ENCODE data around the gene TRIM41.

- TF ChIP-seq JUNB (CRISPR knock-in tag; conservative IDR thresholded peaks at IDR 0.05) (no peak), SP1 (CRISPR knock-in tag; IDR thresholded peaks at IDR 0.05) (no peak), BACH1 (tag; IDR thresholded peaks at IDR 0.05) (no peak), EZH2 (IDR thresholded peaks at IDR 0.05; ENCODE audit: borderline replicate concordance, low read depth, low read length) (no peak), SIN3A (IDR thresholded peaks at IDR 0.05; ENCODE audit: borderline replicate concordance in 2 of 2, control insufficient read depth in 1 of 2, low read depth in 2 of 2, low read length in 2 of 2) (no peak; a peak in 1 of 4 replicates), TAF1 (IDR thresholded peaks at IDR 0.05; ENCODE audit: control insufficient read depth, extremely low read depth, insufficient read depth, low read length, severe bottlenecking) (no peak), CC2D1A (IDR thresholded peaks at IDR 0.05) (no peak), MAZ (CRISPR knock-in tag; conservative IDR thresholded peaks at IDR 0.05 in 1 of 2, IDR thresholded peaks at IDR 0.05 in 1 of 2) (no peak), ZFX (CRISPR knock-in tag; IDR thresholded peaks at IDR 0.05) (no peak), FOXM1 (IDR thresholded peaks at IDR 0.05; ENCODE audit: low read depth) (no peak), FOXM1 (CRISPR knock-in tag; IDR thresholded peaks at IDR 0.05; ENCODE audit: low read depth) (no peak), SIRT6 (IDR thresholded peaks at IDR 0.05; ENCODE audit: low read depth, low read length) (no peak)
- TF ChIP-seq, protein P1, sequence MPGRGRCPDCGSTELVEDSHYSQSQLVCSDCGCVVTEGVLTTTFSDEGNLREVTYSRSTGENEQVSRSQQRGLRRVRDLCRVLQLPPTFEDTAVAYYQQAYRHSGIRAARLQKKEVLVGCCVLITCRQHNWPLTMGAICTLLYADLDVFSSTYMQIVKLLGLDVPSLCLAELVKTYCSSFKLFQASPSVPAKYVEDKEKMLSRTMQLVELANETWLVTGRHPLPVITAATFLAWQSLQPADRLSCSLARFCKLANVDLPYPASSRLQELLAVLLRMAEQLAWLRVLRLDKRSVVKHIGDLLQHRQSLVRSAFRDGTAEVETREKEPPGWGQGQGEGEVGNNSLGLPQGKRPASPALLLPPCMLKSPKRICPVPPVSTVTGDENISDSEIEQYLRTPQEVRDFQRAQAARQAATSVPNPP (IDR thresholded peaks at IDR 0.05; ENCODE audit: borderline replicate concordance, insufficient read depth, insufficient read length): no peak
- TF ChIP-seq, protein P2, sequence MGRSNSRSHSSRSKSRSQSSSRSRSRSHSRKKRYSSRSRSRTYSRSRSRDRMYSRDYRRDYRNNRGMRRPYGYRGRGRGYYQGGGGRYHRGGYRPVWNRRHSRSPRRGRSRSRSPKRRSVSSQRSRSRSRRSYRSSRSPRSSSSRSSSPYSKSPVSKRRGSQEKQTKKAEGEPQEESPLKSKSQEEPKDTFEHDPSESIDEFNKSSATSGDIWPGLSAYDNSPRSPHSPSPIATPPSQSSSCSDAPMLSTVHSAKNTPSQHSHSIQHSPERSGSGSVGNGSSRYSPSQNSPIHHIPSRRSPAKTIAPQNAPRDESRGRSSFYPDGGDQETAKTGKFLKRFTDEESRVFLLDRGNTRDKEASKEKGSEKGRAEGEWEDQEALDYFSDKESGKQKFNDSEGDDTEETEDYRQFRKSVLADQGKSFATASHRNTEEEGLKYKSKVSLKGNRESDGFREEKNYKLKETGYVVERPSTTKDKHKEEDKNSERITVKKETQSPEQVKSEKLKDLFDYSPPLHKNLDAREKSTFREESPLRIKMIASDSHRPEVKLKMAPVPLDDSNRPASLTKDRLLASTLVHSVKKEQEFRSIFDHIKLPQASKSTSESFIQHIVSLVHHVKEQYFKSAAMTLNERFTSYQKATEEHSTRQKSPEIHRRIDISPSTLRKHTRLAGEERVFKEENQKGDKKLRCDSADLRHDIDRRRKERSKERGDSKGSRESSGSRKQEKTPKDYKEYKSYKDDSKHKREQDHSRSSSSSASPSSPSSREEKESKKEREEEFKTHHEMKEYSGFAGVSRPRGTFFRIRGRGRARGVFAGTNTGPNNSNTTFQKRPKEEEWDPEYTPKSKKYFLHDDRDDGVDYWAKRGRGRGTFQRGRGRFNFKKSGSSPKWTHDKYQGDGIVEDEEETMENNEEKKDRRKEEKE (IDR thresholded peaks at IDR 0.05; ENCODE audit: borderline replicate concordance in 1 of 2, control insufficient read depth in 1 of 2, low read depth in 2 of 2, low read length in 1 of 2): no peak
These were observed 37.1 kb downstream of the TRIM41 start for GRCh38 chr5:181259974-181260719.

Data from K562 (cell line).